H9 (cell line): ENCODE measurements around the gene LMTK2. TPM values are rescaled to one million over a fixed set of nuclear protein-coding genes. Genes with fewer than 3 reads are reported as not detected.

Source experiments
- DNase-seq: peaks from one replicate; pipeline ENCODE4 v3.0.0-alpha.2; 2017
- H2AFZ ChIP-seq: one replicate; pipeline ENCODE4 v1.6.1; 2013; ENCODE audit warnings: mild to moderate bottlenecking, low read length, control low read depth, moderate library complexity
- H2AK5ac ChIP-seq: 2 replicates; pipeline ENCODE4 v1.6.1; 2013; ENCODE audit warnings: low read length, control low read depth, mixed read lengths; ENCODE audit not compliant: insufficient read length
- H2BK120ac ChIP-seq: one replicate; pipeline ENCODE4 v1.6.1; 2013; ENCODE audit warnings: low read depth, mild to moderate bottlenecking, low read length, control low read depth, inconsistent platforms; ENCODE audit not compliant: poor library complexity, severe bottlenecking
- H2BK12ac ChIP-seq: 2 replicates; pipeline ENCODE4 v1.6.1; 2013; ENCODE audit warnings: low read length, control low read depth, mixed read lengths, low read depth; ENCODE audit not compliant: insufficient read length
- H2BK15ac ChIP-seq: 2 replicates; pipeline ENCODE4 v1.6.1; 2013; ENCODE audit warnings: low read depth, low read length, control low read depth
- H2BK20ac ChIP-seq: one replicate; pipeline ENCODE4 v1.6.1; 2013; ENCODE audit warnings: low read depth, mild to moderate bottlenecking, low read length, control low read depth, inconsistent platforms; ENCODE audit not compliant: poor library complexity, severe bottlenecking
- H2BK5ac ChIP-seq: 2 replicates; pipeline ENCODE4 v1.6.1; 2013; ENCODE audit warnings: low read length, control low read depth, mixed read lengths; ENCODE audit not compliant: insufficient read length
- H3K14ac ChIP-seq: 2 replicates; pipeline ENCODE4 v1.6.1; 2013; ENCODE audit warnings: low read length, control low read depth; ENCODE audit not compliant: insufficient read depth
- H3K18ac ChIP-seq: 2 replicates; pipeline ENCODE4 v1.6.1; 2013; ENCODE audit warnings: low read depth, mild to moderate bottlenecking, mixed read lengths, low read length, control low read depth; ENCODE audit not compliant: insufficient read length
- H3K23ac ChIP-seq: 2 replicates; pipeline ENCODE4 v1.6.1; 2013; ENCODE audit warnings: low read length, control low read depth, mixed read lengths, low read depth; ENCODE audit not compliant: insufficient read length
- H3K23me2 ChIP-seq: 2 replicates; pipeline ENCODE4 v1.6.1; 2013; ENCODE audit warnings: low read depth, mild to moderate bottlenecking, mixed read lengths, low read length, control low read depth; ENCODE audit not compliant: insufficient read length, poor library complexity, severe bottlenecking
- H3K27ac ChIP-seq: 2 replicates; pipeline ENCODE4 v1.5.1; 2013; ENCODE audit warnings: low read length, control low read depth, mixed read lengths, low read depth; ENCODE audit not compliant: insufficient read length
- H3K27me3 ChIP-seq: 2 replicates; pipeline ENCODE4 v1.6.1; 2013; ENCODE audit warnings: low read length, control low read depth, inconsistent platforms; ENCODE audit not compliant: insufficient read depth
- H3K4ac ChIP-seq: 2 replicates; pipeline ENCODE4 v1.6.1; 2013; ENCODE audit warnings: low read depth, mild to moderate bottlenecking, control low read depth, inconsistent platforms, low read length, moderate library complexity
- H3K4me1 ChIP-seq: 2 replicates; pipeline ENCODE4 v1.6.1; 2013; ENCODE audit warnings: low read length, control low read depth, inconsistent platforms; ENCODE audit not compliant: insufficient read depth
- H3K4me2 ChIP-seq: 2 replicates; pipeline ENCODE4 v1.6.1; 2013; ENCODE audit warnings: low read length, control low read depth, mixed read lengths; ENCODE audit not compliant: insufficient read length, insufficient read depth
- H3K56ac ChIP-seq: 2 replicates; pipeline ENCODE4 v1.6.1; 2013; ENCODE audit warnings: low read depth, mild to moderate bottlenecking, mixed read lengths, low read length, control low read depth; ENCODE audit not compliant: insufficient read length
- H3K79me1 ChIP-seq: 2 replicates; pipeline ENCODE4 v1.6.1; 2013; ENCODE audit warnings: low read depth, mild to moderate bottlenecking, moderate library complexity, low read length, control low read depth, inconsistent platforms; ENCODE audit not compliant: insufficient read depth, poor library complexity, severe bottlenecking
- H3K79me2 ChIP-seq: 2 replicates; pipeline ENCODE4 v1.6.1; 2013; ENCODE audit warnings: low read length, control low read depth, inconsistent platforms; ENCODE audit not compliant: insufficient read depth
- H3K9ac ChIP-seq: 2 replicates; pipeline ENCODE4 v1.6.1; 2013; ENCODE audit warnings: low read length, control low read depth, mixed read lengths; ENCODE audit not compliant: insufficient read length; ENCODE audit errors: extremely low read depth
- H3K9me3 ChIP-seq: one replicate; pipeline ENCODE4 v1.6.1; 2013; ENCODE audit warnings: low read depth, low read length, inconsistent platforms; ENCODE audit not compliant: control insufficient read depth
- H3T11ph ChIP-seq: one replicate; pipeline ENCODE4 v1.6.1; 2013; ENCODE audit warnings: mild to moderate bottlenecking, low read length, control low read depth, inconsistent platforms
- H4K20me1 ChIP-seq: one replicate; pipeline ENCODE4 v1.6.1; 2013; ENCODE audit not compliant: control insufficient read depth, insufficient read length, insufficient read depth
- H4K5ac ChIP-seq: 2 replicates; pipeline ENCODE4 v1.6.1; 2013; ENCODE audit warnings: low read depth, mild to moderate bottlenecking, mixed read lengths, low read length, control low read depth; ENCODE audit not compliant: insufficient read length
- H4K8ac ChIP-seq: replicated peaks from 2 replicates; pipeline ENCODE4 v1.6.1; 2013; ENCODE audit warnings: low read length, control low read depth, mixed read lengths, low read depth; ENCODE audit not compliant: insufficient read length
- H4K91ac ChIP-seq: 2 replicates; pipeline ENCODE4 v1.6.1; 2013; ENCODE audit warnings: low read depth, mild to moderate bottlenecking, moderate library complexity, mixed read lengths, low read length, control low read depth; ENCODE audit not compliant: insufficient read length
- H3K27ac Mint-ChIP-seq, 3 experiments: 2 replicates in 2 of 3; 3 replicates in 1 of 3; pipeline ENCODE4 v1.8.0; 2020 to 2021; ENCODE audit warnings: mixed read lengths in 3 of 3, mild to moderate bottlenecking in 1 of 3, moderate library complexity in 1 of 3
- H3K27me3 Mint-ChIP-seq: 2 replicates; pipeline ENCODE4 v1.8.0; 2021; ENCODE audit warnings: low read depth, mild to moderate bottlenecking, moderate library complexity, mixed read lengths
- H3K36me3 Mint-ChIP-seq, 3 experiments: 2 replicates in 2 of 3; 3 replicates in 1 of 3; pipeline ENCODE4 v1.8.0; 2020 to 2021; ENCODE audit warnings: low read depth in 3 of 3, mixed read lengths in 3 of 3; ENCODE audit not compliant: insufficient read depth in 1 of 3
- H3K4me1 Mint-ChIP-seq, 2 experiments: 2 replicates each; pipeline ENCODE4 v1.8.0; 2020; ENCODE audit warnings: mixed read lengths in 2 of 2
- H3K4me3 Mint-ChIP-seq, 2 experiments: 2 replicates in 1 of 2; 3 replicates in 1 of 2; pipeline ENCODE4 v1.8.0; 2020 to 2021; ENCODE audit warnings: mild to moderate bottlenecking in 2 of 2, mixed read lengths in 2 of 2, moderate library complexity in 1 of 2
- H3K9me3 Mint-ChIP-seq, 2 experiments: 2 replicates in 1 of 2; 3 replicates in 1 of 2; pipeline ENCODE4 v1.8.0; 2020; ENCODE audit warnings: mild to moderate bottlenecking in 2 of 2, mixed read lengths in 2 of 2, moderate library complexity in 1 of 2
- CTCF ChIP-seq: fragments of 200-600 bp; sonication (generic); conservative IDR thresholded peaks from 3 replicates; pipeline ENCODE4 v1.8.0; 2021; ENCODE audit warnings: antibody characterized with exemption, mild to moderate bottlenecking
- WGBS: extraction: QIAGEN DNeasy Blood & Tissue Kit; methylation state at CpG from one replicate; pipeline ENCODE4 v1.1.7; 2013; ENCODE audit warnings: missing lambda C conversion rate, low lambda C conversion rate, mixed read lengths; ENCODE audit not compliant: insufficient read length; ENCODE audit errors: extremely low coverage; 5-methylcytosine and 5-hydroxymethylcytosine counted together
- total RNA-seq: library from RNA; stranded (reverse); gene quantifications from 2 replicates; pipeline ENCODE4 v1.2.1, GENCODE V29; 2021

The LMTK2 gene
- total RNA-seq, 1 experiment from 2014 or later: 24.9 TPM

GRCh38 chr7:98225913-98226614 is 119.4 kb downstream of the LMTK2 start:
- Histone ChIP-seq H3K18ac (no peak overlapping the region), H4K5ac (no peak overlapping the region), H3T11ph (no peak overlapping the region), H3K79me1 (no peaks in the 10 kb centered on the region), H3K79me2 (no peaks in the 10 kb centered on the region), H3K9me3 (no peaks in the 10 kb centered on the region), H2BK120ac (no peak overlapping the region), H2BK20ac (no peak overlapping the region), H3K4me1 (no peaks in the 10 kb centered on the region), H3K9ac (no peak overlapping the region), H4K8ac (no peak overlapping the region), H3K14ac (no peak overlapping the region), H3K4me2 (no peak overlapping the region), H2AFZ (no peak overlapping the region), H4K20me1 (no peaks in the 10 kb centered on the region), H2BK15ac (no peak overlapping the region), H3K4ac (no peak overlapping the region), H3K23ac (no peak overlapping the region), H2BK5ac (no peak overlapping the region), H4K91ac (no peak overlapping the region), H2AK5ac (no peak overlapping the region), H3K23me2 (no peaks in the 10 kb centered on the region), H3K27ac (no peak overlapping the region), H3K56ac (no peak overlapping the region), H3K27me3 (no peaks in the 10 kb centered on the region), H2BK12ac (no peak overlapping the region)
- no peak overlapping the region for H3K4me3 Mint-ChIP-seq
- peaks cover 2 to 6% of the 10 kb centered on the region in 2 experiments; a peak in 2 of 4 replicates for H3K4me1 Mint-ChIP-seq
- peak overlapping the region in 1 of 3 experiments; percentile 65; a peak in 1 of 7 replicates for H3K27ac Mint-ChIP-seq
- peaks cover 0 to 6% (median 0%) of the 10 kb centered on the region in 3 experiments; a peak in 2 of 7 replicates for H3K36me3 Mint-ChIP-seq
- no peak for DNase-seq
- no peaks in the 10 kb centered on the region; a peak in 1 of 5 replicates for H3K9me3 Mint-ChIP-seq
- WGBS: no CpG with 5 or more reads among the region's 16 CpGs
- no peak for TF ChIP-seq CTCF
- no peaks in the 10 kb centered on the region for H3K27me3 Mint-ChIP-seq
